Stimulated activated CD4-positive, alpha-beta T cell treated with anti-CD3 and anti-CD28 coated beads, TNF-alpha, amount 100 ng/mL, for 48 hours (primary cell): ENCODE results near the gene OR5H6.
"Not testable (repeated sequence)": the region's sequence is repeated elsewhere in the genome, so short reads cannot be mapped to it uniquely, and the experiment has no call there.

Experiments used
- DNase-seq, 3 donors: peaks; one replicate each; pipeline ENCODE4 v3.0.0-alpha.2; 2020; ENCODE audit warnings: low read depth in 3 of 3

Gene OR5H6

DNA sequence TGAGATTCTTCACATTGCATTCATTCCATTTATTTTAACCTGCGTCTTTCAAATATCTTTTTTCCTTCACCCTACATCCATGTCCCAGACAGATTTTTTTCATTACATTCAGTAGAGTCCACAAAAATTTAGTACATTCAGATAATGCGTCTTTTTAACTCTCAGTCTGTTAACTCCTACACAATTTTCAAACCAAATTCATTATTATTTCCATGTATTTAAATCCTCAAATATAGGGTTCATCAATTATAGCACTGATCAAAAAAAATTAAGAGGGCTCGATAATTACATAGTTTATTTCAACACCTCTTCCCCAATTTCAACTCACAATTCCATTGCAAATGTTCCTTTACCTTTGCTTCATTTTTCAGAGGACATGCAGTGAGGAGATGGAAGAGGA lies at the start of gene OR5H6:
Gene OR5H6, plus strand, starts transcription at position 301 of the 400 bp plus-strand sequence. Its CDS starts 89 bp downstream, at position 390.
- DNase-seq: no peak

GRCh38 chr3:98215051-98215450 lies 49.0 kb upstream of the OR5H6 start:
- DNase-seq: no peak

DNA sequence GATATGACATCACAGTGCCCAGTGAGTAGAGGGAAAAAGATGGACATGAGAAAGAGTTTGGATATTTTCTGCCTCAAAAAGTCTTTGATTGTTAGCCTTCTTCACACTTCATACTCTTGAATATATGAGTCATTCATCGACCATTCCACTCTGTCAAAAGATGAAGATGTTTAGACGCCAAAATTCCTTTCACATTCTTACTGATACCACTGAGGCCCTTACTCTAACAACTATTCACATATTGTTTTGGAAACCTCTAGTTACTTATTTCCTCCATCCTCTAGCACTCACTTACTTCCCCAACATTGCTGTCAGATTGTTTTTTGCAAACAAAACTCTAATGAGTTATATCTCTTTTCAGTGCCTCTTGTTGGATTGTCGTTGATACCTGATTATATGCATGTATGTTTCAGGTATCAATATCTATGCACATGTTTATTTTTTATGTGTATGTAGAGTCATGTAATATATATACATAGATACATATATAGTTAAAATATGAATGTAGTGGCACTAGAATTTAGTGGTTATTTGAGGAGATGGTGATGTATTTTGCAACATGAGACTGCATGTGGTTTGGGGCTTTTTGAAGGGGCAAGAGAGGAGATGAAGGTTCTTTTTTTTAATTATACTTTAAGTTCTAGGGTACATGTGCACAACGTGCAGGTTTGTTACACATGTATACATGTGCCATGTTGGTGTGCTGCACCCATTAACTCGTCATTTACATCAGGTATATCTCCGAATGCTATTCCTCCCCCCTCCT lies 40.0 kb upstream of the OR5H6 start:
- no peak for DNase-seq

DNA sequence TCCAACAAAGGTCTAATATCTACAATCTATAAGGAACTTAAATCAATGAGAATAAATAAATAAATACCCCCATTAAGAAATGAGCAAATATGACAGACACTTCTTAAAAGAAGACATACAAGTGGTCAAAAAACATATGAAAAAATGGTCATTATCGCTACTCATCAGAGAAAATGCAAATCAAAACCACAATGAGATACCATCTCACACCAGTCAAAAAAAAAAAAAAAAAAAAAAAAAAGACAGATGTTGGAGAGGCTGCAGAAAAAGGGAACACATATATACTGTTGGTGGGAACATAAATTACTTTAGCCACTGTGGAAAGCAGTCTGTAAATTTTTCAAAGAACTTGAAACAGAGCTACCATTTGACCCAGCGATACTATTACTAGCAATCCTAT lies 31.6 kb upstream of the OR5H6 start:
- no peak for DNase-seq

DNA sequence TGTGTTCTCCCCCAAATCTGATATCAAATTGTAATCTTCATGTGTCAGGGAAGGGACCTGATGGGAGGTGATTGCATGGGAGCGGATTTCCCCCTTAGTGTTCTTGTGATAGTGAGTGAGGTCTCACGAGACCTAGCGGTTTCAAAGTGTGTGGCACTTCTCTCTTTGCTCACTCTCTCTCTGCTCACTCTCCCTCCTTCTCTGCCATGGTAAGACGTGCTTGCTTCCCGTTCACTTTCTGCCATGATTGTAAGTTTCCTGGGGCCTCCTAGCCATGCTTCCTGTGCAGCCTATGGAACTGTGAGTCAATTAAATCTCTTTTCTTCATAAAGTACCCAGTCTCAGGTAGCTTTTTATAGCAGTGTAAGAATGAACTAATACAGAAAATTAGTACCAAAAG lies 30.6 kb upstream of the OR5H6 start:
- no peak for DNase-seq

GRCh38 chr3:98240131-98240530 lies 23.9 kb upstream of the OR5H6 start:
- DNase-seq: no peak

DNA sequence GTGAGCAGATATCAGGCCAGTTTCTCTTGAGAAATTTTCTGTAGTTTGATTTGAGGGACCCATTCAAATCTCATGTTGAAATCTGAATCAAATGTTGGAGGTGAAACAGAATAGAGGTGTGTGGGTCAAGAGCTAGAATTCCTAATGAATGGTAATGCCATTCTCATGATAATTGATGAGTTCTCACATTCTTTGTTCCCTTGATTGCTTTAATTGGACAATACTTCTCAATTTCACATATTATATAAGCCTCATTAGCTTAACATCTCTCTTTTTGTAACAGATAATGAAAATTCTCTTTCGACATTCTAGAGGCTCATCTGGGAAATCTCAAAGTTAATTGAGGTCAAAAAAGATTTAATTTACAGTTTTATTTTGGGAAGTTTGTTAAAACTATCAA lies 21.9 kb upstream of the OR5H6 start:
- DNase-seq: no peak

DNA sequence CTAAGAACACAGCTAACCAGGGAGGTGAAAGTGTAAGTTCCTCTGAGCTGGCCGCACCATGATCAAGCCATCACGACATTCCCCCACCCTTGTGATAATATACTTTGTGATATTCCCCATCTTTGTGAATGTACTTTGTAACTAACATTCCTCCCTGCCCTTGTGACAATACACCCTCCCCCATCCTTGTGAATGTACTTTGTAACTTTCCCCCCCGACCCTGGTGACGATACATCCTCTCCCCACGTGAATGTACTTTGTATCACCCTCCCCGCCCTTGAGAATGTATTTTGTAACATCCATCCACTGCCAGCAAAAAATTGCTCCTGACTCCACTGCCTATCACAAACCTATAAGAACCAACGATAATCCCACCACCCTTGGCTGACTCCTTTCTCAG lies 20.2 kb upstream of the OR5H6 start:
- DNase-seq: no peak

GRCh38 chr3:98246142-98246541 lies 17.9 kb upstream of the OR5H6 start:
- no peak for DNase-seq

- DNase-seq: not testable (repeated sequence)
Observed at GRCh38 chr3:98256026-98256425, 8.0 kb upstream of the OR5H6 start.

- DNase-seq: no peak
Observed at GRCh38 chr3:98259707-98260106, 4.3 kb upstream of the OR5H6 start.

DNA sequence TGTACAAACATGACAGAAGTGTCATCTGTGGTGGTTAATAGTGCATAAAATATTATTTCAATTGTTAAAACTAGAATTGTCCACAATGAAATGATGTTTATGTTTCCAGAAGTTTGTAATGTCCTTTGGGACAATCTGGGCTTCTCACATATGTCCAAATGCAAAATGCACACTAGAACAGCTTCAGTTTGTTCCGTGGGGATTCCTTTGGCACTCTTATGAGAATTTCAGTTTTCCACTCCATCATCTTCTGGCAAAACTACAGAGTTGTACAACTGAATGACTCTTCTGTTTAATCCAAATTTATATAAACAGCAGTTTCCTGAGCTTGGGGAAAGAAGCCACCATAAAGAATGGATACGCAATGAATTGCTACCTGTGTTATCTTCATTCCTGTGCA lies 2.0 kb upstream of the OR5H6 start:
- no peak for DNase-seq

GRCh38 chr3:98269846-98270245 lies 5.8 kb downstream of the OR5H6 start:
- no peak for DNase-seq

GRCh38 chr3:98272126-98272525 lies 8.1 kb downstream of the OR5H6 start:
- no peak for DNase-seq

GRCh38 chr3:98274914-98275313 lies 10.9 kb downstream of the OR5H6 start:
- DNase-seq: no peak

DNA sequence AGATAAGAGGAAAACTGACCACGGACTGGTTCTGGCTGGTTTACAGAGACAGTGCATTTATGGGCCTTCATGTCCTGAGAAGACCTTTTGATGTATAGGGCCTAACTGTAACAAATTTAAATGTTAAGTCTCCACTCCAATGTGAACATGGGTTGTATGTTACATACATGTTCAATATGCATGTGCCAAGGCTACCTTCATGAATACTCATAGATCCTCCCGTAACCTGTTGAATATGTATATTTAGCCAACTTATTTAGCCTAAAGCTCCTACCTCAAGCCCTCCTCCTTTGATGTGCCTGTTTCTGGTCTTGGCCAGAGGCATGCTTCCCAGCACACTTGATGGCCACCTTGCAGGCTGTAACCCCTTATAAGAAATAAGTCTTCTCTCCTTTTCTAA lies 18.2 kb downstream of the OR5H6 start, which contains the start of gene OR5H2:
Gene OR5H2, plus strand, starts transcription at position 301 of the 400 bp plus-strand sequence. CDS start 398 bp downstream, outside the sequence.
- no peak for DNase-seq

GRCh38 chr3:98290916-98291315 lies 26.9 kb downstream of the OR5H6 start:
- DNase-seq: no peak

DNA sequence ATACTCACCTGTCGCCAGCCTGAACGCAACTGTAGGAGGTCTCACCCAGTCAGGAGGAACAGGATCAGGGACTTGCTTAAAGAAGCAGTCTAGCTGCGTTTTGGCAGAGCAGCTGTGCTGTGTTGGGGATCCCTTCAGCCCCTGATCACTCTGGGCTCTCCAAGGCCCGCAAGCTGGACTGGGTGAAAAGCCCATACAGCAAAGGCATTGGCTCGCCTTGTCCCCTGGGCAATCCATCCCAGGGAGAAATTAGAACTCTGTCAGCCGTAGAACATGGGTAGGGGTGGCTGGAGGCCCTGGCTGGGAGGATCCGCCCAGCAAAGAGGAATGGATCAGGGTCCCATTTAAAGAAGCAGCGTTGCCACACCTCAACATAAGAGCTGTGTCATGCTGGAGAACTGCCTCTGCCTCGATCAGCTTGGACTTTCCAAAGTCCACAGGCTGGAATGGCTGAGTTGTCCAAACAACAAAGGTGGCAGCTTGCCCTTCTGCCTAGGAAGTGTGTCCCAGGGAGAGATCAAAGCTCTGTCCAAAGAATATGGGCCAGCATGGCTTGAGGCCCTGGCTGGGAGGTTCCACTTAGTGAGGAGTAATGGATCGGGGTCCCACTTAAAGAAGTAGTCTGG lies 27.4 kb downstream of the OR5H6 start:
- DNase-seq: no peak
